Spleen (tissue), 7 donors: ENCODE data around the gene LRIG1.

Source experiments
- POLR2A ChIP-seq, 3 donors: fragments of 450-650 bp; IDR thresholded peaks; one replicate each; pipeline ENCODE4 v1.5.1; 2017; ENCODE audit warnings: antibody characterized with exemption in 3 of 3, mild to moderate bottlenecking in 1 of 3
- POLR2AphosphoS5 ChIP-seq, 3 donors: sonication (generic); formaldehyde crosslinking; IDR thresholded peaks; one replicate each; pipeline ENCODE4 v1.5.1; 2017; ENCODE audit warnings: antibody characterized with exemption in 3 of 3
- TF ChIP-seq, protein P1 (sequence below), 11 experiments: fragments of 200-600 bp in 7 of 11; fragments of 450-650 bp in 4 of 11; sonication (generic) in 4 of 11; IDR thresholded peaks in 8 of 11; conservative IDR thresholded peaks in 3 of 11; 1 replicate in 7 of 11; 2 replicates in 4 of 11; pipeline versions ENCODE4 v1.4.0 to v1.8.0; 2016 to 2021; ENCODE audit warnings: antibody characterized with exemption in 11 of 11, inconsistent platforms in 4 of 11, mild to moderate bottlenecking in 1 of 11
- donor health status: DM: no; HTN: no; CAD: no; lungs with moderate emphysema.
- donor health status: DM: no; HTN: no; CAD: no.
- donor health status: DM: no; HTN: no; CAD: no.

DNA sequence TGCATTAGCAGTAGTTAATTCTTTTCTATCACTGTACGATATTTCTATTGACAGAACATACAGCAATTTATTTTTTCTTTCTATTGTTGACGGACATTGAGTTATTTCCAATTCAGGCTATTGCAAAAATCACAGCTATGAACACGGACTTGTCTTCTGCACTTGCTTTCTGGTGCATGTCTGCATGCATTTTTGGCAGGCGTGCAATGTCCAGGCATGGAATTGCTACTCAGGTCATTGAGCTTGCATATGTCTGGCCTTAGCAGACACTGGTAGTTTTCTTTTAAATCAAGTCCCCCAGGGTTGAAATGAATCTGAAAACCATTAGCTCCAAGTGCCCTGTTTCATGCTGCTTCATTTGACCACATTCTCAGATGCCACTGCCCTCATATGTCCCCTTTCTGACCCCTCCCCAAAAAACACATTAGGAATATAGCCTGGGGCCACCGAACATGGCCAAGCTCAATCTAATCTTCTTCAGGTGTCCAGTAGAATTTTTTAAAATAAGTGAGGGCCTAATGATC is 72.8 kb downstream of the LRIG1 start:
- TF ChIP-seq POLR2AphosphoS5 (IDR thresholded peaks at IDR 0.05) (no peak), POLR2A (IDR thresholded peaks at IDR 0.05) (no peak)
- TF ChIP-seq, protein P1, sequence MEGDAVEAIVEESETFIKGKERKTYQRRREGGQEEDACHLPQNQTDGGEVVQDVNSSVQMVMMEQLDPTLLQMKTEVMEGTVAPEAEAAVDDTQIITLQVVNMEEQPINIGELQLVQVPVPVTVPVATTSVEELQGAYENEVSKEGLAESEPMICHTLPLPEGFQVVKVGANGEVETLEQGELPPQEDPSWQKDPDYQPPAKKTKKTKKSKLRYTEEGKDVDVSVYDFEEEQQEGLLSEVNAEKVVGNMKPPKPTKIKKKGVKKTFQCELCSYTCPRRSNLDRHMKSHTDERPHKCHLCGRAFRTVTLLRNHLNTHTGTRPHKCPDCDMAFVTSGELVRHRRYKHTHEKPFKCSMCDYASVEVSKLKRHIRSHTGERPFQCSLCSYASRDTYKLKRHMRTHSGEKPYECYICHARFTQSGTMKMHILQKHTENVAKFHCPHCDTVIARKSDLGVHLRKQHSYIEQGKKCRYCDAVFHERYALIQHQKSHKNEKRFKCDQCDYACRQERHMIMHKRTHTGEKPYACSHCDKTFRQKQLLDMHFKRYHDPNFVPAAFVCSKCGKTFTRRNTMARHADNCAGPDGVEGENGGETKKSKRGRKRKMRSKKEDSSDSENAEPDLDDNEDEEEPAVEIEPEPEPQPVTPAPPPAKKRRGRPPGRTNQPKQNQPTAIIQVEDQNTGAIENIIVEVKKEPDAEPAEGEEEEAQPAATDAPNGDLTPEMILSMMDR (IDR thresholded peaks at IDR 0.05 in 8 of 11, conservative IDR thresholded peaks at IDR 0.05 in 3 of 11) = no peak
